ENCODE measurements around the gene DHRS11. TPM values are rescaled to one million over a fixed set of nuclear protein-coding genes. Genes with fewer than 3 reads are reported as not detected.

The DHRS11 gene
- total RNA-seq, 4 donors from 2014 or later = 63.5 to 436 (median 424) TPM

GRCh38 chr17:36640836-36641235 lies 49.2 kb downstream of the DHRS11 start:
- TF ChIP-seq POLR2A (IDR thresholded peaks at IDR 0.05) = no peak
- TF ChIP-seq CTCF (IDR thresholded peaks at IDR 0.05) = no peak
- peaks cover 0 to 17% of the 10 kb centered on the region in 2 donors for H3K27me3 ChIP-seq

GRCh38 chr17:36641331-36641876 lies 49.7 kb downstream of the DHRS11 start:
- TF ChIP-seq CTCF (IDR thresholded peaks at IDR 0.05) = no peak
- no peak for TF ChIP-seq POLR2A (IDR thresholded peaks at IDR 0.05)
- Histone ChIP-seq H3K27me3 (peaks cover 0 to 17% of the 10 kb centered on the region in 2 donors), H3K36me3 (no peaks in the 10 kb centered on the region), H3K27ac (no peak overlapping the region), H3K4me1 (peaks cover 0 to 21% (median 4%) of the 10 kb centered on the region in 4 donors), H3K9me3 (no peaks in the 10 kb centered on the region), H3K4me3 (peak overlapping the region in 3 of 4 donors; percentile 18 to 46 (median 43))
- DNase-seq = no peak

More at GRCh38 chr17:36640836-36641235, 49.2 kb downstream of the DHRS11 start:
- no peak overlapping the region for H3K27ac ChIP-seq
- H3K9me3 ChIP-seq = no peaks in the 10 kb centered on the region
- no peak for DNase-seq
- H3K4me1 ChIP-seq = peaks cover 0 to 21% (median 4%) of the 10 kb centered on the region in 4 donors
- H3K4me3 ChIP-seq = no peak overlapping the region
- H3K36me3 ChIP-seq = no peaks in the 10 kb centered on the region

GRCh38 chr17:36641877-36642845 lies 50.5 kb downstream of the DHRS11 start:
- TF ChIP-seq POLR2A (IDR thresholded peaks at IDR 0.05) (no peak), CTCF (IDR thresholded peaks at IDR 0.05) (no peak)
- no peaks in the 10 kb centered on the region for H3K9me3 ChIP-seq
- peaks cover 0 to 21% (median 4%) of the 10 kb centered on the region in 4 donors for H3K4me1 ChIP-seq
- H3K27me3 ChIP-seq = peaks cover 0 to 17% of the 10 kb centered on the region in 2 donors
- H3K27ac ChIP-seq = no peak overlapping the region
- peak overlapping the region in 3 of 4 donors; percentile 18 to 46 (median 43) for H3K4me3 ChIP-seq
- no peaks in the 10 kb centered on the region for H3K36me3 ChIP-seq
- DNase-seq = peak in 1 of 3 donors; percentile 57

DNA sequence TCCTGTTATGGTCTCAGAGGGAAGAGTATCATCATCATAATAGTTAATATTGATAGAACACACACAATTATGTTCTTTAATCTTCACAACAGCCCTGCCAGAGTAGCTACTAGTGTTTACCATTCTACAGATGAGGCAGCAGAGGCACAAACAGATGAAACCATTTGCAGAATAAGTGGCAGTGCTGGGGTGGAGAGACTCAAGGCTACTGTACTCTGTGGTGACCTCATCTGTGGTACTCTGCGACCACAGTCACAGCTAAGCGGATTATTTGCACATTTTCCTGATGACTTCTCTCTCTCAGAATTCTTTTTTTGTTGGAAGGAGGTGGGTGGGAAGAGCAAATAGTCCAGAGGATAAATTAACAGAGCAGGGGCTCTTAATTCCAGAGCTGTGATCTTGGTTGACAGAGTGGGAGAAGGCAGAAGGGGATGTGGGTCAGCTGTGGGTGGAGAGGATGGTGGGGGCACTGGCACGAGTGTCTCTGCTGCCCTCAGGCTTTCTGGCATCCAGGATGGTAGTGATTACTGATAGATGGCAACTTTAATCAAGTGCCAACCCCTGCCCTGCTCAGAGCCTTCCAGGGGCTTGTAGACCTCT lies 51.5 kb downstream of the DHRS11 start:
- no peak overlapping the region for H3K27ac ChIP-seq
- peaks cover 0 to 17% of the 10 kb centered on the region in 2 donors for H3K27me3 ChIP-seq
- DNase-seq = no peak
- no peaks in the 10 kb centered on the region for H3K36me3 ChIP-seq
- no peak for TF ChIP-seq POLR2A (IDR thresholded peaks at IDR 0.05)
- no peak for TF ChIP-seq CTCF (IDR thresholded peaks at IDR 0.05)
- no peak overlapping the region for H3K4me3 ChIP-seq
- H3K9me3 ChIP-seq = no peaks in the 10 kb centered on the region
- H3K4me1 ChIP-seq = peaks cover 0 to 21% (median 4%) of the 10 kb centered on the region in 4 donors

- H3K27ac ChIP-seq = no peak overlapping the region
- no peaks in the 10 kb centered on the region for H3K9me3 ChIP-seq
- H3K4me3 ChIP-seq = no peak overlapping the region
- peaks cover 0 to 17% of the 10 kb centered on the region in 2 donors for H3K27me3 ChIP-seq
- H3K4me1 ChIP-seq = peaks cover 0 to 21% (median 4%) of the 10 kb centered on the region in 4 donors
- H3K36me3 ChIP-seq = no peaks in the 10 kb centered on the region
- no peak for DNase-seq
- TF ChIP-seq POLR2A (IDR thresholded peaks at IDR 0.05) (no peak), CTCF (IDR thresholded peaks at IDR 0.05) (no peak)
These were observed 53.7 kb downstream of the DHRS11 start for GRCh38 chr17:36645422-36645821.

Measured in Peyer's patch (tissue), 4 donors.